Small intestine (tissue), 7 donors: ENCODE data around the gene TMEM205. TPM values are rescaled to one million over a fixed set of nuclear protein-coding genes. Genes with fewer than 3 reads are reported as not detected.
"Not testable (repeated sequence)": the region's sequence is repeated elsewhere in the genome, so short reads cannot be mapped to it uniquely, and the experiment has no call there.

ENCODE experiments used
- DNase-seq, 2 donors: peaks; one replicate each; pipeline versions ENCODE4 v3.0.0 to v3.0.0-alpha.2; 2013
- FAIRE-seq: peaks from 2 replicates; lab custom pipeline; 2012; peaks lifted over from hg19 to GRCh38; lab: Jason Lieb, UNC
- H3K27ac ChIP-seq, 3 donors: one replicate each; pipeline ENCODE4 v1.5.1; 2013; ENCODE audit warnings: low read length in 2 of 3, mild to moderate bottlenecking in 2 of 3, control low read depth in 1 of 3, inconsistent platforms in 1 of 3, low read depth in 1 of 3, moderate library complexity in 1 of 3
- H3K27me3 ChIP-seq, 3 donors: one replicate each; pipeline ENCODE4 v1.6.1; 2013; ENCODE audit warnings: low read length in 3 of 3, inconsistent platforms in 1 of 3; ENCODE audit not compliant: control insufficient read depth in 3 of 3, insufficient read depth in 3 of 3
- H3K36me3 ChIP-seq, 3 donors: one replicate each; pipeline ENCODE4 v1.6.1; 2013; ENCODE audit warnings: low read length in 3 of 3, inconsistent platforms in 1 of 3, low read depth in 1 of 3, mild to moderate bottlenecking in 1 of 3, moderate library complexity in 1 of 3; ENCODE audit not compliant: control insufficient read depth in 3 of 3, insufficient read depth in 2 of 3
- H3K4me1 ChIP-seq, 3 donors: one replicate each; pipeline ENCODE4 v1.6.1; 2013; ENCODE audit warnings: low read length in 2 of 3, inconsistent platforms in 1 of 3, low read depth in 1 of 3, mild to moderate bottlenecking in 1 of 3, moderate library complexity in 1 of 3; ENCODE audit not compliant: control insufficient read depth in 3 of 3, insufficient read depth in 2 of 3
- H3K4me3 ChIP-seq, 3 donors: one replicate each; pipeline ENCODE4 v1.5.1; 2013; ENCODE audit warnings: low read length in 3 of 3, control low read depth in 1 of 3, inconsistent platforms in 1 of 3, low read depth in 1 of 3, mild to moderate bottlenecking in 1 of 3, moderate library complexity in 1 of 3
- H3K9me3 ChIP-seq, 2 donors: one replicate each; pipeline ENCODE4 v1.6.1; 2013; ENCODE audit warnings: low read depth in 1 of 2, low read length in 1 of 2; ENCODE audit not compliant: control insufficient read depth in 2 of 2, insufficient read depth in 1 of 2
- WGBS, 3 donors: extraction: QIAGEN DNeasy Blood & Tissue Kit; methylation state at CpG; one replicate each; pipeline ENCODE4 v1.1.7; 2013; 5-methylcytosine and 5-hydroxymethylcytosine counted together
- polyA plus RNA-seq, 4 donors: library from polyadenylated mRNA; stranded (reverse) in 3 of 4; unstranded in 1 of 4; fragments of 200-250 nt in 3 of 4; fragments of 120-200 nt in 1 of 4; gene quantifications; one replicate each; pipeline versions ENCODE4 v1.2.1 to v1.2.3, GENCODE V29; 2013
- donor health status: healthy with polysubstance abuse.
- donor health status: control.
- donor health status: control.
- donor health status: Bipolar disorder and iron deficiency.
- donor health status: healthy.

The TMEM205 gene
- polyA plus RNA-seq, 4 donors, result 39.8 to 127 (median 86.7) TPM

DNA sequence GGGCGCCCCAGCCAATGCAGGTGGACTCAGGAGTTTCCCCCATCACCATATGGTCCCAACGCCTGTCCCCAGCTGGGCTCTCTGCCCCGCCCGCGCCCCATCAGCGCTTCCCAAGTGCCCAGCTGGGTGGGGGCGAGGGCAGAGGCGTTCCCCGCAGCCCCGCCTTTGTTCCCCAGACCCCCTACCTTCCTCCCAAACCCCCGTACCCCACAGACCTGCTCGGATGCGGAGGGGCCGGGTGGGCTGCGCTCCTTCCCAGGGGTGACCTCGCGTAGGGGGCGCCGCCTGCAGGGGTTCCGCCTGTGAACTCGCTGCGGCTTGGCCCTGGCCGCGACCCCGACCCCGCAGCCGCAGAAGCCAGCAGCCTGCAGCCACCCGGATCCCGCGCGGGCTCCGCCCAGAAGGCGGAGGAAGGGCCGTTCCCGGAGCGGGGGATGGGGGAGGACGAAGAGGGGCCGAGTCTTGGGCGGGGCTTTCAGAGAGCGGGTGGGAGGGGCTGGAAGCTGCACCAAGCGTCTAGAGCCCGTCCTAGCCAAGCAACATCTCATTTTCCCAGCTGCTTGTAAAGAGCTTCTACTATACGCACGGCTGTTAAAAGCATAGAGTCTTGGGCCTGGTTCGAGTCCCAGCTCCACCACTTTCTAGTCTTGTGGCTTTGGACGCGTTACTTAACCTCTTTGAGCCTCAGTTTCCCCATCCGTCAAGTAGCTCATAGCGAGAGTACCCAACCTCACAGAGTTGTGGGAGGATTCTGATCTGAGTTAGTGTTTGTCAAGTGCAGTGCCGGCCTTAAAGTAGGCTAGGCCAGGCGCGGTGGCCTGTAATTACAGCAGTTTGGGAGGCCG, 6.6 kb downstream of the TMEM205 start, which contains the start of gene RAB3D:
Gene RAB3D, minus strand, starts transcription at position 404 of the 845 bp plus-strand sequence. CDS start 2,258 bp downstream, outside the sequence.
- Histone ChIP-seq H3K4me1 (peaks cover 4 to 31% (median 5%) of the 10 kb centered on the region in 3 donors), H3K27me3 (no peaks in the 10 kb centered on the region), H3K9me3 (peaks cover 0 to 3% of the 10 kb centered on the region in 2 donors), H3K36me3 (peaks cover 0 to 61% (median 2%) of the 10 kb centered on the region in 3 donors), H3K27ac (peak within 1 kb of the TSS; percentile 24 to 93 (median 66)), H3K4me3 (peak within 1 kb of the TSS; percentile 59 to 85 (median 81))
- DNase-seq, result peak; percentile 89 to 95
- no peak for FAIRE-seq
- WGBS, 3 donors, result 2 to 6% (median 4%) methylated on average over 48 to 53 of the region's 53 CpGs

DNA sequence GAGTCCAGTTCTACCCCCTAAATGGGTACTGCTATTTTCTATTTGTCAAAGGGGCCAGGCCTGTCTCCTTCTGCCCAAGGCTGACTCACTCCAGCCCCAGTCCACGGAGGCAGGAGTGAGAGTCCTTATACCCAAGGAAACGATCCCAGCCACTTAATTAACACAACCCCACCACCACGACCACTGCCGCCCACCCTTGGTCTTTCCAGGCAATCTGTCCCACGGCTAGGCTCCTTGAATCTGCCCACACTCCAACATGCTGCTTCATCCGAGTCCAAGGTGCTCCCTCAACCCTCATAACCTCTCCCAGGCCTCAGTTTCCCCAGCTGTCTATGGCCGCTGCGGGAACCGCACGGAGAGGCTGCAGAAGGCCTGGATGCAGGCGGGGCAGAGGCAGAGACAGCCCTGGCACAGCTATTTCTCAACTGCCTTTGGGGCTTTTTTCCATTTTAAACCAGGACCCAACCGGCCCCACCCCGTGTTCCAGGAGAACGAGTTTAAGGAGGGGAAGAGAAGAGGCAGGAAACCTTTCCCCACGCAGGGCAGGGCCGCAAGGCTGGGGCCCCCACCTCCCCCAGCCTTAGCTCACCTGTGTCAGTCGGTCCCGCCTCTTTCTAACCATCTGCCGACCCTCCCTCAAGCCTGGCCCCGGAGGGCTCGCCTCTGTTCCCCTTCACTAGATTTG, 7.4 kb downstream of the TMEM205 start:
- H3K4me3 ChIP-seq, result peak overlapping the region; percentile 59 to 85 (median 81)
- WGBS, 3 donors, result 8 to 26% (median 18%) methylated on average over 21 of the region's 21 CpGs
- peaks cover 0 to 68% (median 2%) of the 10 kb centered on the region in 3 donors for H3K36me3 ChIP-seq
- peak; percentile 12 to 55 for DNase-seq
- peaks cover 0 to 3% of the 10 kb centered on the region in 2 donors for H3K9me3 ChIP-seq
- H3K27me3 ChIP-seq, result no peaks in the 10 kb centered on the region
- FAIRE-seq, result no peak
- H3K27ac ChIP-seq, result peak overlapping the region; percentile 13 to 93 (median 66)
- peaks cover 3 to 25% (median 4%) of the 10 kb centered on the region in 3 donors for H3K4me1 ChIP-seq

DNA sequence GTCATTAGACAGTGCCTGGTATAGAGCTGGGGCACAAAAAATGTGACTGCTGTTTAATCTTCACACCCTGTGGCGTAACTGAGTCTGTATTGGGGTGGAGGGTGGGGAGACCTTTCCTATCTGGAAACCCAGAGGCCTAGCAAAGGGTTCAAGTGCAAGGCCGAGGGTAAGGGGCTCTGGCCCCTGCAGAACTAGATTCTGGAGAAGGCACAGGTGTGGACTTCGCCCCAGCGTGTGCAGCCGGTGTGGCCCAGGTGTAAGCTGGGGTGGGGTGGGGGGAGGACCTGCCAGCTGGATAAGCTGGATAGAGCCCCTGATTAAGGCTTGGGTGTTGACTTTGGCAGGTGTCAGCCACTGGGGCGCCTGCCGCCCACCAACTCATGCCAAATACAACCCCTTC, 7.9 kb downstream of the TMEM205 start:
- peaks cover 0 to 68% (median 2%) of the 10 kb centered on the region in 3 donors for H3K36me3 ChIP-seq
- H3K9me3 ChIP-seq, result peaks cover 0 to 3% of the 10 kb centered on the region in 2 donors
- DNase-seq (peak; percentile 56 to 90), FAIRE-seq (no peak)
- peak overlapping the region in 1 of 3 donors; percentile 81 for H3K4me3 ChIP-seq
- 17 to 61% (median 47%) methylated on average over 7 of the region's 7 CpGs for WGBS, 3 donors
- H3K27ac ChIP-seq, result peak overlapping the region in 2 of 3 donors; percentile 66 to 93
- no peaks in the 10 kb centered on the region for H3K27me3 ChIP-seq
- peaks cover 2 to 19% (median 4%) of the 10 kb centered on the region in 3 donors for H3K4me1 ChIP-seq

DNA sequence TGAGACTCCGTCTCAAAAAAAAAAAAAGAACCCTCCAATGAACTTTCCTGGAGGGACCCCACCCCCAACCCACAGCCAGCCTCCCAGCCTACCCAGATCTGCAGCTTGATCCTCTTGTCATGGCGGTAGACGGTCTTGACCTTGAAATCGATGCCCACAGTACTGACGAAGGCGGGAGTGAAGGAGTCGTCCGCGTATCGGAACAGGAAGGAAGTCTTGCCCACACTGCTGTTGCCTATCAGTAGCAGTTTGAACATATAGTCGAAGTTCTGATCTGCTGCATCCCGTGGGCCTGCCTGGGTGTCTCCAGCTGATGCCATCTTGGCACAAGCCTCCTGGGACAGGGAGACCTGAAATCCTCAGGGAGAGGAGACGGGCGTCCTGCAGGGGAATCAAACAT, 9.0 kb downstream of the TMEM205 start:
- FAIRE-seq (no peak), DNase-seq (no peak)
- Histone ChIP-seq H3K36me3 (peaks cover 0 to 68% (median 2%) of the 10 kb centered on the region in 3 donors), H3K27me3 (no peaks in the 10 kb centered on the region), H3K4me3 (peak overlapping the region in 1 of 3 donors; percentile 81), H3K9me3 (peaks cover 0 to 3% of the 10 kb centered on the region in 2 donors), H3K4me1 (peaks cover 0 to 14% (median 4%) of the 10 kb centered on the region in 3 donors), H3K27ac (no peak overlapping the region)
- 65 to 72% (median 71%) methylated on average over 13 to 14 of the region's 14 CpGs for WGBS, 3 donors

DNA sequence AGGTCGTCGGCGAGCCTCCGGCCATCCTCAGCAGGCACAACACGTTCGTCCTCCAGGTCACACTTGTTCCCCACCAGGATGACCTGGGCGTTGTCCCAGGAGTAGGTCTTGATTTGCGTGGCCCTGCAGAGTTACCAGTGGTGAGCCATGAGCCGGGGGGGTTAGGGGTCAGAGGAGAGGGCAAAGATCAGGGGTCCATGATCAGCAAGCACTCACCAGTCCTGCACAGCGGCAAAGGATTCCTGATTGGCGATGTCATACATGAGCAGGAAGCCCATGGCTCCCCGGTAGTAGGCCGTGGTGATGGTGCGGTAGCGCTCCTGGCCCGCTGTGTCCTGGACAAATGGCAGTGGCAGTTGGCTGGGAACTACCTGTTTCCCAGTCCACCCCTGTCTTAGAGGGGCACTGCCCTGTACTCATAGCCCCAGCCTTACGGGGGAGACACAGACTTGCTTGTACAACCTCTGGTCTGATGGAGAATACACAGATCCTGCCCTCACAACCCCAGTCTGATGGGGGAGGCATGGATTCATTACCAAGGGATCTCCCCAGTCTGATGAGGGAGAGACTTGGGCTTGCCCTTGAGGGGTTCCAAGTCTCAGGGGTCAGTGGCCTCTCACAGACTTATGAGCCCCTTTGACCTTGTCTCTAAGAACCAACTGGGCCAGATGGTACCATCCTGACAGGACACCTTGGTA, 10.5 kb downstream of the TMEM205 start:
- no peak for FAIRE-seq
- DNase-seq, result no peak
- H3K27me3 ChIP-seq, result no peaks in the 10 kb centered on the region
- H3K4me1 ChIP-seq, result peaks cover 0 to 14% (median 4%) of the 10 kb centered on the region in 3 donors
- H3K27ac ChIP-seq, result no peak overlapping the region
- WGBS, 3 donors, result 95 to 98% (median 96%) methylated on average over 17 of the region's 17 CpGs
- H3K4me3 ChIP-seq, result no peak overlapping the region
- no peaks in the 10 kb centered on the region for H3K9me3 ChIP-seq
- H3K36me3 ChIP-seq, result peaks cover 0 to 71% (median 2%) of the 10 kb centered on the region in 3 donors

DNA sequence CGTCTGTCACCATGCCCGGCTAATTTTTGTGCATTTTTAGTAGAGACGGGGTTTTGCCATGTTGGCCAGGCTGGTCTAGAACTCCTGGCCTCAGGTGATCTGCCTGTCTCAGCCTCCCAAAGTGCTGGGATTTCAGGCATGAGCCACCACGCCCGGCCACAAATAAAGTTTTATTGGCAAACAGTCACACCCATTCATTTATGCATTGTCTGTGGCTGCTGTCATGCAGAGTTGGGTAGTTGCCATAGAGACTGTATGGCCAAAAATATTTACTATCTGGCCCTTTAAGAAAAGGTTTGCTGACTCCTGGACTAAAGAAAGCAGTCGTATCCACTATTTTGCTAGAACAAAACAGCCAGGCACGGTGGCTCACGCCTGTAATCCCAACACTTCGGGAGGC, 12.2 kb downstream of the TMEM205 start:
- H3K9me3 ChIP-seq, H3K4me3 ChIP-seq, FAIRE-seq, DNase-seq, H3K27me3 ChIP-seq, H3K27ac ChIP-seq, H3K4me1 ChIP-seq: not testable (repeated sequence)
- H3K36me3 ChIP-seq, result peaks cover 0 to 88% (median 2%) of the 10 kb centered on the region in 3 donors
- WGBS, 3 donors, result 83 to 85% (median 84%) methylated on average over 9 of the region's 9 CpGs

DNA sequence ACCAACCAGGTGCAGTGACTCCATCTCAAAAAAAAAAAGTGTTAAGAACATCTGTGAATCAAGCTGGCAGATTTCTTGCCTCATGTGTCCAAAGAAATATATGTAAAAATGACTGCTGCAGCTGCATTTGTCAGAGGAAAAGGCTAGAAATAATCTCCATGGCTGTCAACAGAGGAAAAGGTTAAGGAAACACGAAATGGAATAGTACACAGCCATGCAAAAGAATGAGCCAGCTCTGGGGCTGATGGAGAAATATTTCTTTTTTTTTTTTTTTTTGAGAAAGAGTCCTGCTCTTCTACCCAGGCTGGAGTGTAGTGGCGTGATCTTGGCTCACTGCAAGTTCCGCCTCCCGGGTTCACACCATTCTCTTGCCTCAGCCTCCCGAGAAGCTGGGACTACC, 13.2 kb downstream of the TMEM205 start:
- peaks cover 0 to 94% (median 2%) of the 10 kb centered on the region in 3 donors for H3K36me3 ChIP-seq
- FAIRE-seq, result no peak
- WGBS, 3 donors, result 91 to 96% (median 96%) methylated on average over 5 of the region's 5 CpGs

More for the DNA sequence above, 13.2 kb downstream of the TMEM205 start:
- H3K9me3 ChIP-seq, result no peaks in the 10 kb centered on the region
- DNase-seq, result no peak
- peaks cover 0 to 10% (median 0%) of the 10 kb centered on the region in 3 donors for H3K4me1 ChIP-seq
- H3K27ac ChIP-seq, result no peak overlapping the region
- H3K27me3 ChIP-seq, result no peaks in the 10 kb centered on the region
- H3K4me3 ChIP-seq, result no peak overlapping the region
